Psoas muscle (tissue), 8 donors: ENCODE measurements around the gene STARD5. TPM values are rescaled to one million over a fixed set of nuclear protein-coding genes. Genes with fewer than 3 reads are reported as not detected.

ENCODE experiments used
- ATAC-seq, 4 donors: fragments of 200-7000 bp; cut with Tn5 transposase; one replicate each; pipeline ENCODE4 v1.9.1; 2020; ENCODE audit warnings: moderate library complexity in 3 of 4, mild to moderate bottlenecking in 2 of 4
- DNase-seq, 2 donors: peaks; one replicate each; pipeline ENCODE4 v3.0.0-alpha.2; 2020
- H3K27ac ChIP-seq: fragments of 200-600 bp; one replicate; pipeline ENCODE4 v1.8.0; 2022
- H3K27me3 ChIP-seq, 3 donors: fragments of 200-600 bp in 1 of 3; one replicate each; pipeline versions ENCODE4 v1.6.1 to v1.8.0; 2013 to 2022; ENCODE audit warnings: low read length in 2 of 3, mild to moderate bottlenecking in 2 of 3, moderate library complexity in 1 of 3; ENCODE audit not compliant: insufficient read depth in 3 of 3
- H3K36me3 ChIP-seq, 2 donors: fragments of 200-600 bp in 1 of 2; one replicate each; pipeline versions ENCODE4 v1.6.1 to v1.8.0; 2013 to 2022; ENCODE audit warnings: low read depth in 1 of 2, mild to moderate bottlenecking in 1 of 2, moderate library complexity in 1 of 2; ENCODE audit not compliant: insufficient read depth in 1 of 2
- H3K4me1 ChIP-seq: fragments of 200-600 bp; one replicate; pipeline ENCODE4 v1.8.0; 2022
- H3K4me3 ChIP-seq: fragments of 200-600 bp; one replicate; pipeline ENCODE4 v1.8.0; 2022; ENCODE audit warnings: mild to moderate bottlenecking
- H3K9me3 ChIP-seq: fragments of 200-600 bp; one replicate; pipeline ENCODE4 v1.8.0; 2022
- WGBS, 3 donors: extraction: QIAGEN DNeasy Blood & Tissue Kit; methylation state at CpG; one replicate each; pipeline versions ENCODE4 v1.1.6 to v1.1.7; 2013; 5-methylcytosine and 5-hydroxymethylcytosine counted together
- intact Hi-C, 2 donors: fragments of 100-400 bp; cut with DNase I; formaldehyde crosslinking; loops; one replicate each; pipeline versions ENCODE4 v1.11.0 to v1.14.2; 2022
- polyA plus RNA-seq, 3 donors: library from polyadenylated mRNA; stranded (reverse); fragments of 200-250 nt; gene quantifications; one replicate each; pipeline ENCODE4 v1.2.3, GENCODE V29; 2013
- total RNA-seq, 4 donors: library from RNA; stranded (reverse); fragmentation: NEBNext Ultra II Directional in 2 of 4; extraction: Animal tissue kit (Norgen Biotek cat#: 25700) in 2 of 4; gene quantifications; one replicate each; pipeline versions ENCODE4 v1.2.1 to v1.2.4, GENCODE V29; 2021 to 2023
- TF ChIP-seq, protein P1 (sequence below): fragments of 200-600 bp; IDR thresholded peaks from one replicate; pipeline ENCODE4 v1.8.0; 2022; ENCODE audit warnings: antibody characterized with exemption
- donor health status: healthy with polysubstance abuse.
- donor health status: DM: no; HTN: no; CAD: no; lungs with moderate emphysema.
- donor health status: Bipolar disorder and iron deficiency.
- donor health status: healthy.
- donor health status: DM: yes; HTN: yes; CAD: no.
- donor health status: DM: no; HTN: no; CAD: no.
- donor health status: DM: no; HTN: no; CAD: no.
- donor health status: DM: yes; HTN: yes; CAD: no.

The STARD5 gene
- total and polyA plus RNA-seq, 7 donors, result 0.25 to 1.9 (median 0.64) TPM

DNA sequence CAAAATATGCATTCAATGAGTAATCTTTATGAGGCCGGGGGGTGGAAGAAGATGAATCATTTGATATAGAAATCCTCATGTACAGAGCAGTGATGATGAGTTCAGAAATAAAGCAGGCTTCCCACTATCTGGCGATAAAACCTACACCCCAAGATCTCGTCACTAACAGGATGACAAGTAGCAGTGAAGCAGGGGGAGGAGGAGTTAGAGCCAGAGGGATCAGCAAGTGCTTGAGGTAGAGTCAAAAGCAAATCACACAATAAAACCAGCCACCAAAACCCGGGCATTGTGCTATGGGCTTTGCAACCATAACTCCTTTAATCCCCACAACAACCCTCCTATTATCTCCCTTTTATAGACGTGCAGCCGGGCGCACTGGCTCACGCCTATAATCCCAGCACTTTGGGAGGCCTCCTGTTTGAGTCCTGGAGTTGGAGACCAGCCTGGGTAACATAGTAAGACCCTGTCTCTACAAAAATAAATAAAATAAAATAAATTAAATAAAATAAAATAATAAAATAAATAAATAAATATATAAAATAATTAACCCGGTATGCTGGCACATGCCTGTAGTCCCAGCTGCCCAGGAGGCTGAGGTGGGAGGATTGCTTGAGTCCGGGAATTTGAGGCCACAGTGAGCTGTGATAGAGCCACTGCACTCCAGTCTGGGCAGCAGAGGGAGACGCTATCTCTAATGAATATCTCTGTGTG lies 53.0 kb downstream of the STARD5 start:
- Histone ChIP-seq H3K4me1 (peaks cover 3% of the 10 kb centered on the region), H3K9me3 (no peaks in the 10 kb centered on the region), H3K27ac (no peak overlapping the region), H3K4me3 (no peak overlapping the region), H3K36me3 (no peaks in the 10 kb centered on the region), H3K27me3 (no peaks in the 10 kb centered on the region)
- WGBS, 3 donors, result 72 to 78% (median 76%) methylated on average over 11 of the region's 11 CpGs
- no peak for ATAC-seq
- DNase-seq, result no peak
- TF ChIP-seq, protein P1, sequence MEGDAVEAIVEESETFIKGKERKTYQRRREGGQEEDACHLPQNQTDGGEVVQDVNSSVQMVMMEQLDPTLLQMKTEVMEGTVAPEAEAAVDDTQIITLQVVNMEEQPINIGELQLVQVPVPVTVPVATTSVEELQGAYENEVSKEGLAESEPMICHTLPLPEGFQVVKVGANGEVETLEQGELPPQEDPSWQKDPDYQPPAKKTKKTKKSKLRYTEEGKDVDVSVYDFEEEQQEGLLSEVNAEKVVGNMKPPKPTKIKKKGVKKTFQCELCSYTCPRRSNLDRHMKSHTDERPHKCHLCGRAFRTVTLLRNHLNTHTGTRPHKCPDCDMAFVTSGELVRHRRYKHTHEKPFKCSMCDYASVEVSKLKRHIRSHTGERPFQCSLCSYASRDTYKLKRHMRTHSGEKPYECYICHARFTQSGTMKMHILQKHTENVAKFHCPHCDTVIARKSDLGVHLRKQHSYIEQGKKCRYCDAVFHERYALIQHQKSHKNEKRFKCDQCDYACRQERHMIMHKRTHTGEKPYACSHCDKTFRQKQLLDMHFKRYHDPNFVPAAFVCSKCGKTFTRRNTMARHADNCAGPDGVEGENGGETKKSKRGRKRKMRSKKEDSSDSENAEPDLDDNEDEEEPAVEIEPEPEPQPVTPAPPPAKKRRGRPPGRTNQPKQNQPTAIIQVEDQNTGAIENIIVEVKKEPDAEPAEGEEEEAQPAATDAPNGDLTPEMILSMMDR, result no peak
- intact Hi-C loops, result loop anchor here (5.0 to 10.0 kb wide), 2 partner anchors 121 to 204 kb away; no protein-coding TSS in a partner anchor

DNA sequence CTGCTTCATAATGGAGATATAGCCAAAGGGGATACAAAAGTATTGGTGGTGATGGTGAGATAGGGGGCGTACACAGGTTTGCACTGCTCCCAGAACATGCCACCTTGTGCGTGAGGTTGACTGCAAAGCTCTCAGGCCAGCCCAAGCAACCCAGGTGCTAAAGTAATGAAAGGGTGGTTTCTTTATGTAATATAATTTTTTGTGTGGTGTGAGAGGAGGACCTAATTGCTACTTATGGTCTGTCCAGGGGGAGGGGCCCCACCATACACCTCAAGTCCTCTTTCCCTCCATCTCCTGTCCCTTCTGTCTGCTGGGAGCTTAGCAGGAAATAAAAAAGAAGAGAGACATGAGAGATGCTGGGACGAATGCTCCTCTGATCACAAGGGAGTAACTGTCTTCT lies 53.8 kb downstream of the STARD5 start:
- Histone ChIP-seq H3K36me3 (no peaks in the 10 kb centered on the region), H3K27me3 (peaks cover 0 to 4% (median 0%) of the 10 kb centered on the region in 3 donors), H3K4me3 (no peak overlapping the region), H3K4me1 (peaks cover 5% of the 10 kb centered on the region), H3K27ac (no peak overlapping the region), H3K9me3 (no peaks in the 10 kb centered on the region)
- TF ChIP-seq, protein P1, result no peak
- DNase-seq (no peak), ATAC-seq (no peak)
- intact Hi-C loops, result loop anchor here (5.0 to 10.0 kb wide), 2 partner anchors 122 to 205 kb away; no protein-coding TSS in a partner anchor
- 80 to 85% (median 84%) methylated on average over 3 of the region's 3 CpGs for WGBS, 3 donors

DNA sequence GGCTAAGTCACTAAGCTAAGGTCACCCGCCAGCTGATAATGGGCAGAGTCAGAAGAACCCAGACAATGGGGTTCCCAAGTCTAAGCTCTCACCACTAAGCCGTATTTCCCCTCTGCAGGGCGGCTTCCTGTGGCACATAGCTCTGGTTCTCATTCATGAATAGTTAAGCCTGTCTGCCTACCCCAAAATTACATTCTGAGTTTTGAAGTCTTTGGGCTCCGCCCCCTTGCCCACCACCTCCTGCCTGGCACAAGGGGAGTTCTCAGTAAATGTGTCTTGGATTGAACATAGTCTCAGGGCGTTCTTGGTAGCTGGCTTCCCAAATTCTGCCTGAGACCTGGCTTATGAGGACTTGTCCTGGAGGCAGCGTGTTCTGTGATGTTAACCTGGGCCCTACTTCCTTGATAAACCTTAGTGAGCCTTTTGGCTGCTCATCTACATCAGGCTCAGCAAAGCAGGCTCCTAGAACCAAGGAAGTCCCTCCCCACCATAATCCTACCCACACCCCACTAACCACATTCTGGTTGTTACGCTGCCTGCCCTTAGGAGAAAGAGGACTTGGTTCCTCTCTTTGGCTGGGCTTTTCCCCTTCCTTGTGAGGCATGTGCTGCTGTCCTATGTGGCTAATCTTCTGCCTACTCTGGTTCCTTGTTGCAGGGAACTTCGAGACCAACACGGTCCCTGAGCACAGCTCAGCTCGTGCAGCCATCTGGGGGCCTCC lies 54.9 kb downstream of the STARD5 start:
- intact Hi-C loops, result loop anchor here (5.0 to 10.0 kb wide), 4 partner anchors 112 to 292 kb away; partner anchors contain the start of gene MESD (in 1 of the 2)
- TF ChIP-seq, protein P1, result no peak
- peaks cover 5% of the 10 kb centered on the region for H3K4me1 ChIP-seq
- H3K27me3 ChIP-seq, result peaks cover 0 to 6% (median 0%) of the 10 kb centered on the region in 3 donors
- no peak overlapping the region for H3K27ac ChIP-seq
- no peak for DNase-seq
- no peak for ATAC-seq
- H3K4me3 ChIP-seq, result no peak overlapping the region
- H3K36me3 ChIP-seq, result no peaks in the 10 kb centered on the region
- 83 to 85% (median 84%) methylated on average over 10 of the region's 10 CpGs for WGBS, 3 donors
- no peaks in the 10 kb centered on the region for H3K9me3 ChIP-seq

DNA sequence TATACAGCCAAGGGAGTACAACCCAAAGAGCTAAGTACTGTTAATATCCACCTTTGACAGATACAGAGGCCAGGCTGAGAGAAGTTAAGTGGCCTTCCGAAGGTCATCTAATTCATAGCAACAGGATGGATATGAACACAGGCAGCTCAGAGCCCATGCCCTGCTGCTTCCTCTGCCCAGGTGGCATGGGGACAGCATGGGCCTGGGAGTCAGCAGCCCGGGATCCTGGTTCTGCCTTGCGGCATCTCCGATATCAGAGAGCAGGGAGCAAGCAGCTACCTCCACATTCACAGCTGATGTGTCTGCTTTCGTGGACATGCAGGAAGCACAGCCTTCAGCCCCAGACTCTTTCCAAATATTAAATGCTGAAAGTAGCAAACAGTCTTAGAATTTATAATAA lies 55.6 kb downstream of the STARD5 start:
- H3K9me3 ChIP-seq, result no peaks in the 10 kb centered on the region
- no peaks in the 10 kb centered on the region for H3K36me3 ChIP-seq
- no peak overlapping the region for H3K27ac ChIP-seq
- intact Hi-C loops, result loop anchor here (5.0 to 10.0 kb wide), 4 partner anchors 111 to 291 kb away; partner anchors contain the start of gene MESD (in 1 of the 2)
- H3K27me3 ChIP-seq, result peaks cover 0 to 6% (median 0%) of the 10 kb centered on the region in 3 donors
- ATAC-seq, result no peak
- no peak for DNase-seq
- 90 to 94% (median 93%) methylated on average over 5 of the region's 5 CpGs for WGBS, 3 donors
- TF ChIP-seq, protein P1, result no peak
- H3K4me1 ChIP-seq, result peaks cover 5% of the 10 kb centered on the region
- no peak overlapping the region for H3K4me3 ChIP-seq
